HCT116 (cell line): ENCODE results near the gene C20orf144. TPM values are rescaled to one million over a fixed set of nuclear protein-coding genes. Genes with fewer than 3 reads are reported as not detected.

Experiments used
- ATAC-seq: fragments of 200-7000 bp; cut with Tn5 transposase; 2 replicates; pipeline ENCODE4 v1.9.1; 2020; ENCODE audit warnings: mild to moderate bottlenecking, moderate library complexity
- BruUV-seq: library from RNA; stranded (reverse); fragments of 400-500 nt; replicated peaks from 2 replicates; lab custom pipeline; 2021; lab: Mats Ljungman, UMichigan
- CTCF ChIA-PET: fragments of 300-600 bp; sonication (Branson Sonifier 250); formaldehyde crosslinking; loops from one replicate; lab custom pipeline; 2021; ENCODE audit warnings: antibody characterized with exemption; lab: Charles Lee
- POLR2A ChIA-PET: fragments of 300-600, 350-600 bp; sonication (Branson Sonifier 250); formaldehyde crosslinking; loops from one replicate; lab custom pipeline; 2021; ENCODE audit warnings: antibody characterized with exemption; lab: Charles Lee
- RAD21 ChIA-PET, 2 experiments: fragments of 300-600 bp; sonication (Branson Sonifier 250); formaldehyde crosslinking; loops; one replicate each; lab custom pipeline; 2023; ENCODE audit warnings: low total read pairs in 2 of 2; ENCODE audit not compliant: uncharacterized antibody in 2 of 2, unreplicated experiment in 2 of 2, low non-redundant PET in 1 of 2; lab: Charles Lee
- DNase-seq: peaks from one replicate; pipeline ENCODE4 v3.0.0-alpha.2; 2010; ENCODE audit warnings: low read depth, low spot score
- H2AFZ ChIP-seq: fragments of 200-600 bp; shearing (Covaris generic), sonication (generic); 2 replicates; pipeline ENCODE4 v1.6.1; 2017; ENCODE audit warnings: low read depth, mixed run types, mixed read lengths, antibody characterized with exemption, low read length; ENCODE audit not compliant: poor library complexity, severe bottlenecking
- H3K27ac ChIP-seq: 2 replicates; pipeline ENCODE4 v1.5.1; 2012; ENCODE audit warnings: low read depth, low read length
- H3K27me3 ChIP-seq: fragments of 200-600 bp; sonication (generic); 2 replicates; pipeline ENCODE4 v1.6.1; 2016; ENCODE audit warnings: mixed run types, low read length, mixed read lengths; ENCODE audit not compliant: insufficient read depth
- H3K36me3 ChIP-seq, 2 experiments: fragments of 200-500 bp in 1 of 2; fragments of 200-600 bp in 1 of 2; sonication (Bioruptor generic) in 1 of 2; sonication (generic) in 1 of 2; 2 replicates each; pipeline versions ENCODE4 v1.5.1 to v1.6.1; 2014 to 2016; ENCODE audit warnings: low read length in 2 of 2, inconsistent platforms in 1 of 2, mixed read lengths in 1 of 2, mixed run types in 1 of 2; ENCODE audit not compliant: insufficient read depth in 2 of 2, control insufficient read depth in 1 of 2
- H3K4me1 ChIP-seq, 2 experiments: fragments of 200-600 bp in 1 of 2; sonication (generic) in 1 of 2; 2 replicates each; pipeline versions ENCODE4 v1.5.1 to v1.6.1; 2012 to 2017; ENCODE audit warnings: low read length in 2 of 2, inconsistent platforms in 1 of 2, mild to moderate bottlenecking in 1 of 2, mixed read lengths in 1 of 2, mixed run types in 1 of 2, moderate library complexity in 1 of 2; ENCODE audit not compliant: insufficient read depth in 2 of 2, control insufficient read depth in 1 of 2
- H3K4me2 ChIP-seq: fragments of 200-600 bp; sonication (generic); 2 replicates; pipeline ENCODE4 v1.6.1; 2017; ENCODE audit warnings: mixed run types, low read length, mixed read lengths
- H3K4me3 ChIP-seq, 2 experiments: fragments of 200-600 bp in 1 of 2; sonication (generic) in 1 of 2; replicated peaks in 1 of 2; 2 replicates each; pipeline ENCODE4 v1.5.1; 2011 to 2016; ENCODE audit warnings: low read length in 2 of 2, control low read depth in 1 of 2, low read depth in 1 of 2, mild to moderate bottlenecking in 1 of 2, mixed read lengths in 1 of 2, mixed run types in 1 of 2
- H3K79me2 ChIP-seq: fragments of 200-600 bp; sonication (generic); 2 replicates; pipeline ENCODE4 v1.6.1; 2017; ENCODE audit warnings: mild to moderate bottlenecking, mixed run types, low read length, moderate library complexity, mixed read lengths; ENCODE audit not compliant: insufficient read depth
- H3K9ac ChIP-seq: fragments of 200-600 bp; sonication (generic); 2 replicates; pipeline ENCODE4 v1.6.1; 2016; ENCODE audit warnings: low read length, mixed read lengths
- H3K9me2 ChIP-seq: fragments of 200-600 bp; sonication (generic), shearing (Covaris generic); 2 replicates; pipeline ENCODE4 v1.6.1; 2017; ENCODE audit warnings: mixed run types, mild to moderate bottlenecking, moderate library complexity; ENCODE audit not compliant: insufficient read depth
- H3K9me3 ChIP-seq, 2 experiments: fragments of 200-500 bp in 1 of 2; fragments of 200-600 bp in 1 of 2; sonication (Bioruptor generic) in 1 of 2; sonication (generic) in 1 of 2; 2 replicates each; pipeline ENCODE4 v1.6.1; 2014 to 2017; ENCODE audit warnings: low read length in 2 of 2, mixed read lengths in 2 of 2, inconsistent platforms in 1 of 2, low read depth in 1 of 2, mild to moderate bottlenecking in 1 of 2, mixed run types in 1 of 2, moderate library complexity in 1 of 2; ENCODE audit not compliant: control insufficient read depth in 1 of 2, insufficient read depth in 1 of 2
- H4K20me1 ChIP-seq: fragments of 200-600 bp; sonication (generic), shearing (Covaris generic); 2 replicates; pipeline ENCODE4 v1.6.1; 2017; ENCODE audit warnings: mixed run types, mild to moderate bottlenecking, moderate library complexity; ENCODE audit not compliant: insufficient read depth
- ATF3 ChIP-seq: IDR thresholded peaks from 2 replicates; pipeline ENCODE4 v1.6.1; 2012
- CEBPB ChIP-seq: IDR thresholded peaks from 2 replicates; pipeline ENCODE4 v1.6.1; 2012; ENCODE audit warnings: low read depth
- CTCF ChIP-seq, 3 experiments: fragments of 200-600 bp in 1 of 3; sonication (generic) in 1 of 3; IDR thresholded peaks in 2 of 3; conservative IDR thresholded peaks in 1 of 3; 2 replicates each; pipeline ENCODE4 v1.5.1; 2012 to 2017; ENCODE audit warnings: low read depth in 2 of 3, low read length in 2 of 3, antibody characterized with exemption in 1 of 3, borderline replicate concordance in 1 of 3, control low read depth in 1 of 3, mild to moderate bottlenecking in 1 of 3, mixed read lengths in 1 of 3, mixed run types in 1 of 3, moderate library complexity in 1 of 3; ENCODE audit not compliant: insufficient read depth in 1 of 3
- EGR1 ChIP-seq: IDR thresholded peaks from 2 replicates; pipeline ENCODE4 v1.6.1; 2012; ENCODE audit warnings: low read depth
- FOSL1 ChIP-seq: IDR thresholded peaks from 2 replicates; pipeline ENCODE4 v1.6.1; 2012; ENCODE audit warnings: low read depth
- RAD21 ChIP-seq: IDR thresholded peaks from 2 replicates; pipeline ENCODE4 v1.6.1; 2012; ENCODE audit warnings: low read depth, mild to moderate bottlenecking
- TCF7L2 ChIP-seq: IDR thresholded peaks from 2 replicates; pipeline ENCODE4 v1.7.0; 2011; ENCODE audit warnings: borderline replicate concordance, inconsistent platforms; ENCODE audit not compliant: insufficient read depth, insufficient read length; ENCODE audit errors: extremely low read depth
- ZFX ChIP-seq: fragments of 450-650 bp; IDR thresholded peaks from 2 replicates; pipeline ENCODE4 v1.6.1; 2017
- intact Hi-C: fragments of 100-400 bp; cut with micrococcal nuclease; formaldehyde crosslinking; loops from 2 replicates; pipeline ENCODE4 v1.10.0; 2022
- total RNA-seq: library from RNA; stranded (reverse); gene quantifications from one replicate; pipeline ENCODE4 v1.2.1, GENCODE V29; 2021; ENCODE audit not compliant: unreplicated experiment

Gene C20orf144
- total RNA-seq, 1 experiment from 2014 or later, result 0.37 TPM

- TF ChIP-seq CTCF (IDR thresholded peaks at IDR 0.05 in 2 of 3, conservative IDR thresholded peaks at IDR 0.05 in 1 of 3; ENCODE audit: borderline replicate concordance in 1 of 3, insufficient read depth in 1 of 3, low read depth in 2 of 3, low read length in 2 of 3) (no peak), EGR1 (no peak)
These were observed 10.9 kb downstream of the C20orf144 start (continued) for GRCh38 chr20:33673114-33673409.

GRCh38 chr20:33673410-33674293, 11.5 kb downstream of the C20orf144 start:
- intact Hi-C loops, result no loop called here
- peak overlapping the region; percentile 71 for H3K27ac ChIP-seq
- H2AFZ ChIP-seq, result no peak overlapping the region
- H3K4me1 ChIP-seq, result peaks cover 15 to 24% of the 10 kb centered on the region in 2 experiments
- POLR2A ChIA-PET, result no interaction called here
- H3K9me2 ChIP-seq, result no peaks in the 10 kb centered on the region
- H3K27me3 ChIP-seq, result no peaks in the 10 kb centered on the region
- H3K79me2 ChIP-seq, result peaks cover 26% of the 10 kb centered on the region; the same call in 1 of the 2 replicates
- DNase-seq (no peak), ATAC-seq (peak; percentile 64)
- H3K4me3 ChIP-seq, result peak overlapping the region; percentile 70 to 85
- H3K4me2 ChIP-seq, result peak overlapping the region; percentile 96
- no peak for TF ChIP-seq TCF7L2
- TF ChIP-seq FOSL1, result no peak
- no peak for TF ChIP-seq ATF3
- no peak for TF ChIP-seq CTCF (IDR thresholded peaks at IDR 0.05 in 2 of 3, conservative IDR thresholded peaks at IDR 0.05 in 1 of 3; ENCODE audit: borderline replicate concordance in 1 of 3, insufficient read depth in 1 of 3, low read depth in 2 of 3, low read length in 2 of 3)
- TF ChIP-seq CEBPB, result no peak
- TF ChIP-seq ZFX, result peak; percentile 40; the same call in 1 of the 2 replicates
- TF ChIP-seq RAD21, result no peak
- RAD21 ChIA-PET, result no interaction called here
- H3K9ac ChIP-seq, result peak overlapping the region; percentile 89
- BruUV-seq, result no TSS peak
- CTCF ChIA-PET, result no interaction called here
- H4K20me1 ChIP-seq, result no peaks in the 10 kb centered on the region
- H3K9me3 ChIP-seq, result no peaks in the 10 kb centered on the region
- peaks cover 13 to 20% of the 10 kb centered on the region in 2 experiments; a peak in 3 of 4 replicates for H3K36me3 ChIP-seq
